Stimulated activated CD4-positive, alpha-beta T cell treated with anti-CD3 and anti-CD28 coated beads, Interleukin-15, amount 100 ng/mL, for 48 hours (primary cell): ENCODE data around the gene ST6GALNAC5.
"Not testable (repeated sequence)": the region's sequence is repeated elsewhere in the genome, so short reads cannot be mapped to it uniquely, and the experiment has no call there.

Experiments
- DNase-seq, 2 donors: peaks; one replicate each; pipeline ENCODE4 v3.0.0-alpha.2; 2020; ENCODE audit warnings: low read depth in 2 of 2

Gene ST6GALNAC5

DNA sequence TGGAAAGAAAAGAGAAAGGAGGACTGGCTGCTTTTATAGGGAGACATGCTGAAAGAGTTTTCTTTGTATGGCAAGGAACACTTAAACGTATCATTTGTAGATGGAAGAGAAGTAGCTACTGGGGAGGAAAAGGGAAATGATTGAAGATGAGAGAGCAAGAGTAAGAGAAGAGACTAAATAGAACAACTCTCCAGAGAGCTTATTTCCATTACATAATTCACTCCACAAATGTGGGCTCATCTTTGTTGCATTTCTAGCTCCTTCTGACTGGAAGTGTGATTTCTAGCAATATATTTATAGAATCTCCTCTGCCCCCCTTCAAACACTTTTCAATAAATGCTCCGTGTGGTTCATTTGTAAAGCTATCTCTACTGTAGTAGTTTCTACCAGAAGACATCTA lies 71.0 kb downstream of the ST6GALNAC5 start:
- DNase-seq = no peak

DNA sequence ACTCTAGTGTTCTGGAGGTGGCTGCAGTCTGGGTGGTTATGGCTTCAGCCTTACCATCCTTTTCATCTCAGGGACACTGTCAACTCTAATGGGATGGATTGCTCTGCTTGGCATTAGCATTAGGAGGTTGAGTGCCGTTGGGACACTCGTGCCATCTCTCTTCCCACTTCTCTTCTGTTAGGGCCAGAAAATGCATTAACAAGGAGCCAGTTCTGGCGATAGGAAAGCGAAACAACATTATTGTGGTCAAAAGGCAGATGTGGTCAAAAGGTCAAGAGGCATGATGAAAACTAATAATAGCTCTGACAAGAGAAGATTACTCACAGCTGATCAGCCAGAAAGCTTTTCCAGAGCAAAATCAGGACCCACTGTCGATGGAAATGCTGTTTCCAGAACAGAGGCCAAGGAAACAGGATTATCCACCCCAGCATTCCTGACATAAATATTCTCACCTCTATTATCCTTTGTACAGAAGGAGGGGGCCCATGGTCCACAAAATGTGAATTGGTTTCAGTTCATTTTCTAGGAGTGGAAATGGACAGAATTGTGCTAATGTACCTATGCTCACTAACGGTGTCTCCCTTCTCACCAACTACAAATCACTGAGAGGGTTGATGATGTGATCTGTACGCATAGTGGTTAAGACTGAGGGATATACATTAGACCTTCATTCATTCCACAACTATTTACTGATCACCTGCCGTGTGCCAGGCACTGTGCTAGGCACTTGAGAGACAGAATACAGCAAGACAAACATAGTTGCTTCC lies 72.0 kb downstream of the ST6GALNAC5 start:
- DNase-seq = no peak

DNA sequence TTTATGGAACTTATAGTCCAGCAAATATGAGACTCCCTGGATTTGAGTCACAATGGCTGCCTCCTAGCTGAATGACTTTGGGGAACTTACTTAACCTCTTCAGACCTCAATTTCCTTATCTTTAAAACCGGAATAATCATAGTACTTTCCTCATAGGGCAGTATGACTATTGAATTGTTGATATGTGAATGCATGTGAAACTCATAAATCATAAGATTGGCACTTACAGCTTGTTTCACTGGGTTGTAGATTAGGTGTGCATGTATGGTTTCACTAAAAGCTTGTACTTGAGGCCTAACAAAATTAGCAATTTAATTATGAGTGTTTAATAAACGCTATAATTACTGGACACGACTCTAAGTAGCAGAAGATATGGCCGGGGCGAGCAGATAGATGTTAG lies 72.5 kb downstream of the ST6GALNAC5 start:
- no peak for DNase-seq

DNA sequence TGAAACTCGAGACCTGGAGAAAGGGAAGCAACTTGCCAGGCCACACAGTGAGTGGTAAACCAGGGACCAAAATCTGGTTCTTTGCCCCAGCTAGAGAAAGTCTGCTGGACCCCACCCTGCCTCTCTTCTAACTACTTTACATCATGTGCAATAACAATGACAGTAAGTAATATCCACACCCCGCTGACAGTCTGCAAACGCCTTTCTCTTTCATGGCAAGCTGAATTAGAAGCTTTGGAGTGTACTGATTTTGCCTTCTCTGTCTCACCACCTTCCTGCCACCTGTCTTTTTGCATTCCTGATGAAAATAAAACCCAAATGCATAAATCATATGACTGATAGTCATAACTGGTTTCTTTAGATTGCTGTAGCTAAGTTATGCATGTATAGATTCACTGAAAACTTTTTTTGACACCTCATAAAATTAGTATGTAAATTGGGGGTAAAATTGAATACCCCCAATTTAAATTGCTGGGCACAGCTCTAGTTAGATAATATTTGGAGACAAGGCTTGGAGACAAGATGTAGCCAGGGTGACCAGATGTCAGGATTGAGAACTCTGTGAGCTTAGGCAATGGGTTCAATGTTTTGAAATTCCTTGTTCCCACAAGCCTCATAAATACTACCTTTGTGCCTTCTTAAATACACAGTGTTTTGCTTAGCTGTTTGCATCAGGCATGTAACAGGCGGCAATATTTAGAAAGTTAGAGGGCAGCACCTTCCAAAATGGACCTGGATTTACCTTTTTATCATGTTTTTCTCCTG lies 73.5 kb downstream of the ST6GALNAC5 start:
- no peak for DNase-seq

DNA sequence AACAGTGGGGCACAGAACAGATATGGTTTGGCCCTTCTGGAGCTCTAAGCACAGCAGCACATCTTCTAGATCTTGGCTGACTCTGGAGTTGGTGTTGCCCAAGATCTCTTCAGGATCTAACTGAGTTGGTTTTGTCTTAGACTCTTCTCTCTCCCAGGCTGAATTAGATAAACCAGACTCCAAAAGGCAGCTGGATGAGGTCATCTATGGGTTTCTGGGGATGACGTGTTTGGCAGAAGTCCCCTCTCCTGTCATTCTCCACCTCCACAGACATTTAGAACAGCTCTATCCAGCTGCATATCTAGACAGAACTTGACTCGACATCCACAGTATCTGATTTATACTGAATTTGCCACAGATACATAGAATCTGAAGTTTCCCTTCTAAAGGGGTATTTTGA lies 75.3 kb downstream of the ST6GALNAC5 start:
- no peak for DNase-seq

DNA sequence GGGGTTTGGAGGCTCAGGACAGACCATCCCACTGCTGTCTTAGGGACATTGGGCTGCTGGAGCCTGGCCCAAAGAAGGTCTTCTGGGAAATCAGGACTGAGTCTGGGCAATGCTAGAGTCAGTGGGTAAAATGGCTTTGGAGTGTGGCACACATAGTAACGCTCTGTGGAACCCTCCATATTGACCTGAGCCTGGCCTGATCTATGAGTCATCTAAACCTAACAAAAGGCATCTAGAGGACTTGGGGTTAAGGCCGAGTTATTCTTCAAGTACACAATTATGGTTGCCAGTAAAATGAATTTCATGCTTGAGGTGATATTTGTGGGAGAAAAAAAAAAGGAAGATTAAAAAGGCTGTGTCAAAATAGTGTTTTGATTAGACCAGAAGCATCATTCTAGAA lies 77.7 kb downstream of the ST6GALNAC5 start:
- no peak for DNase-seq

DNA sequence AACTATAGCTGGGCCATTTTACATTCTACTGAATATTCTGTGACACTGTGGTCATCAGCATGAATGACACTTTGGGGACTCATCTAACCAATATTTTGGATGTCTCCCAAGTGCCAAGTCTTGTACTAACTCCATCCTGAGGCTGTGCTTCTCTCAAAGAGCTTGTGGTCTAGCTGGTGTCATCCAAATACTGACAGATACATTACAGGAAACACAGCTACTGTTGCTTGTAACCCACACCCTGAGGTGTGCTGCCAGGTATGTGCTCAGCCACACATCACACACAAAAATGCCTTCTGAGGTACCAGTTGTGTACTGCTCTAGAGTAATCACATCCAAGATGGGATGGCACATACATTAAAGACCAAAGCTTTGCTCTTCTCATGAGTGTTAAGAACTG lies 81.6 kb downstream of the ST6GALNAC5 start:
- DNase-seq = no peak

DNA sequence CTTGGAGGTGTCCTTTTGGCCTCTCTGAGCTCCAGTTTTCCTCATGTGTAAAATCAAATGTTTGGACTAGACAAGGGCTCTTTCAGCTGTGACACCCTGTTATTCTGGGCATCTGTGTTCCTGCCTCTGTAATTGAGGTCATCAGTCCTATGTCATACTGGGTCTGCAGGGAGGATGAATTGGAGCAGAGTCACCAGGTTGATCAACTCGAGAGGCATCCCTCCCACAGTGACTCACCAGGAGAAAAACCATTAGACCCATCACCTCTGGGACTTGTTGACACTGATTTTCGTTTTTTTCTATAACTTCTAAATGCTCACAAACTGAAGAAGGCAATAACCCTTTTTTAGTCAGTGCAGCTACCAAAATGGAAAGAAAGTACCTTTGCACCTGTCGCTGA lies 82.2 kb downstream of the ST6GALNAC5 start:
- DNase-seq = no peak

DNA sequence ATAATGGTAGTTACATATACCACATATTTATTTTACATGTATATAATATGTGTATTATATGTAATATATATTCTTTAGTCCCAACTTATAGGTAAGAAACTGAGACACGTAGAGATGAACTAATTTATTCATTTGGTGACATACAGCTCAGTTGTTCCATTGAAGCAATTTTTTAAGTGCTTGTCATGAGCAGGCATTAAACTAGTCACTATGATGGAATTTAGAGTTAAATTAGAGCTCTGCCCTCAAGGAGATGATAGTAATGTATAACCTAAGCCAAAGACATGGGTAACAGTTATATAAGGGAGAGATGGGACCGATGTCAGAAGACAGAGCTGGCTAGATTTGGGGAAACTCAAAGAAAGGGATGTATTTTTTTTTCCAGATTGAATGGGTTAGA lies 83.0 kb downstream of the ST6GALNAC5 start:
- no peak for DNase-seq

DNA sequence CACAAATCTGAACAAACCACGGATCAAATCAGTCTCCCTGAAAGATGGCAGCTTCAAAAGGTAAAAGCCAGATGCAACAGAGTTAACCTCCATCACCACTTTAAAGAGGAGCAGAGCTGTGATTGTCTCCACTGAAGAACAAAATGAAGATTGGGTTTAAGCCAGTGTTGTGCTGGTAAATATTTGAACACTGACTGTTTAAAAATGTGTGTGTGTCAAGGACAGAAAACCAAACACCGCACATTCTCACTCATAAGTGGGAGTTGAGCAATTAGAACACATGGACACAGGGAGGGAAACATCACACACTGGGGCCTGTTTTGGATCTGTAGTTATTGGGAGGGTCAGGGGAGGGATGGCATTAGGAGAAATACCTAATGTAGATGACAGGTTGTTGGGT lies 83.9 kb downstream of the ST6GALNAC5 start:
- no peak for DNase-seq

DNA sequence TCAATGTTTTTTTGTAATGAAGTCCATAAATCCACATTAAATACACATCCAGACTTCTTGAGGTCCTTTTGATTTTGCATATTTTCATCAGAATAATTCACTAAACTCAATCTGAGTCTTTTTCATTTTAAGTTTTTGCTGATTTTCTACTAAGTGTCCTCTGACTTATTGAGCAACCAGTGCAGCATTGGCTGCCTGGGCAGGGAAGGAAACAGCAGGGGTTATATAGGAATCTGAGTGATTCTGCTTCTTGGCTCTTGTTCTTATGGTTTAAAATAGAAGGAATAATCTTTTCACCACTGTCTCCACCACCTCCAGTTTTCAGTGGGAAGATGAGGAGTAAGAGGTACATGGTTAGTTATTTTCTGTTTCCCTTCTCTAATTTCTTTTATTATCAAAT lies 88.4 kb downstream of the ST6GALNAC5 start:
- no peak for DNase-seq

DNA sequence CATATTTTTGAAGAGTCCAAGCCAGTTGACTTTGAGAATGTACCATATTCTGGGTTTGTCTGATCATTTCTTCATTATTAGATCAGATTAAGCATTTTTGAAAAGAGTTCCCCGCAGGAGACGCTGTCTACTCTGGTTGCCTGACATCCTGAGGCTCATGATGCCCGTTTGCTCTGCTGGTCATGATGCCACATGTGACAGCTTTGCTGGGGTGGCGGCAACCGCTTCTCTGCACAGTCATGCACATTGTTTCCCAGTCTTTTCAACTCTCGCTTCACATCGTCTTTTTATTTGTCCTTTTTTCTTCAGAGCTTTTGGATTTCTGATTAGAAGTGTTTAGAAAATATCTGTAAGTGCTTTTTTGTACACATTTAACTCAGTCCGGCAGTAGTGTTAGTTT lies 90.7 kb downstream of the ST6GALNAC5 start:
- no peak for DNase-seq

DNA sequence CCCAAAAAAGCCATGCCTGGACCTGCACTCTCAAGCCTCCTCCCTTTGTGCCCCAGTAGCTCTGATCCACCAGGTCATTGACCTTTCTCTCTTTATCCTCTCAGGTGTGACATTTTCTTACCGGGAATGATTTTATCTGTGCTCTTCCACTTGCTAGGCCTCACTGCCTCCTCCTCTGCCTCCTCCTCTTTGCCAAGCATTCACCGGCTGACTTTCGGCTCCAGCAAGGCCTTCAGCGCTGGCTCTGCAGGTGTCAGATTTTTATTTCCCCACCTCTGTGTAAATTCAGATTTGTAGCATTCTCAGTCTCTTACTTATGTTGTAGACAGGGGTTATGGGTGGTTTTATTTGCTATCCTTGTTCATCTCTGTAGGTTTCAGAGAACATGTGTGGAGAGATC lies 91.5 kb downstream of the ST6GALNAC5 start:
- DNase-seq = no peak

DNA sequence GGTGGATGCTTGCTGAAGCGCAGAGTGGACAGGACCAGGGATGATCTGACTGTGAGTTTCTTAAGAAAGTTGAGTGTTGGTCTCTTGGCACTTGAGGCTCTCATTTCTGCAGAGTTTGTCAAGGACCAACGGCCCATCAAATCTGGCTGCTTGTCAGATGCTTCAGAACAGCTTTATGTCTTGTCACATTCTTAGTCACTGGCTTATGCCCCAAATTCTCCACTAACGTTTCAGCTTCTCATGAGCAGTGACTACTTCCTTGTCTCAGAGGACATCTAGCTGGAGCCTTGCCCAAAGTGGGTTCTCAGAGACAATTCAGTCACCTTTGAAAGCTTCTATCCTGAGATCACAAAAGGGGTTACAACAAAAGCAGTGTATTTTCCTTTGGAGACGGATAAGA lies 92.3 kb downstream of the ST6GALNAC5 start:
- no peak for DNase-seq

DNA sequence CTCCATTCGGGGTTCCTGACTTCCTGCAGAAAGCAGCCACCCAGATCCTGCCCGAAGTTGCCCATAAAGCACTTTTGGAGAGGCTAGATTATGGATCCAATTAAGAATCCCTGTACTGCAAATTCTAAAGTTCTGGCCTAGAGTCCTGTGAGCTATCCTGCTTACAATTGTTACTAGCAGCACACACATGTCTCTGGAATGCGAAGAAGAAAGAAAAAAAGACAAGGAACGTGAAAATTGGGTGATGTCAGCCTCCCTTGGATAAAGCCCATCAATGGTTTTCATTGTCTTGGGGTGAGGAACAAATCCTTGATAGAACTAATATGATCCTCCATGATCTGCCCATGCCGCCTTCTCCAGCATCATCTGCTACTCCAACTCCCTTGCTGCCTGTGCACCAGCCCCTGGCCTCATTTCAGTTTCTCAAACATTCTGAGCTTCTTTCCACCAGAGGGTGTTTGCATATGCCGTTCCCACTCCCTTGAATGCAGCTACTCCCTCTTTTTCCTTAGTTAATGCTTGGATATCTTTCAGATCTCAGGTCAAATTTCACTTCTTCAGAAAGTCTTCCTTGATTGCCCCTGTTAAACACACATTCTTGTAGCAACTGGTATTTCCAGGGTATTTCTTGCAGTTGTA lies 94.0 kb downstream of the ST6GALNAC5 start:
- DNase-seq = no peak

DNA sequence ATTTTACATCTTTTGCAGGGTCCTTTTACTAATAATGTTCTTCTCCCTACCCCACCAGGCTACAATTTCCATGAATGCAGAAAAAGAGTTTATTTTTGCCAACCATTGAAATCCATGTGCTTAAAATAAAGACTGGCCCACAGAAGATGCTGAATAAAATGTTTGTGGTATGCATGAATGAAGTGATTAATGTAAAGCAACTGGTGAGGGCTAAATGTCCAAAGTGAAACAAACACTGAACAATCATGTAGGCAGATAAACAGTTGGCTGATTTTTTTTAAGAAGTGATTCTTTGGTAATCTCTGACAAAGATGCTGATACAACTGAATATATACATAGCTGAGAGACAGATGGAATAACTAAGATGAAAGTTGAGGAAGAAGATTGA lies 94.5 kb downstream of the ST6GALNAC5 start:
- no peak for DNase-seq

DNA sequence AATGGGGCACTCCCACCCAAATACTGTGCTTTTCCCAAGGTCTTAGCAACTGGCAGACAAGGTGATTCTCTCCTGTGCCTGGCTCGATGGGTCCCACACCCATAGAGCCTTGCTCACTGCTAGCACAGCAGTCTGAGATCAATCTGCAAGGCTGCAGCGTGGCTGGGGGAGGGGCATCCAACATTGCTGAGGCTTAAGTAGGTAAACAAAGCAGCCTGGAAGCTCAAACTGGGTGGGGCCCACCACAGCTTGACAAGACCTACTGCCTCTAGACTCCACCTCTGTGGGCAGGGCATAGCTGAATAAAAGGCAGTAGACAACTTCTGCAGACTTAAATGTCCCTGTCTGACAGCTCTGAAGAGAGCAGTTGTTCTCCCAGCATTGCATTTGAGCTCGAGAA lies 114.0 kb downstream of the ST6GALNAC5 start:
- DNase-seq = not testable (repeated sequence)

DNA sequence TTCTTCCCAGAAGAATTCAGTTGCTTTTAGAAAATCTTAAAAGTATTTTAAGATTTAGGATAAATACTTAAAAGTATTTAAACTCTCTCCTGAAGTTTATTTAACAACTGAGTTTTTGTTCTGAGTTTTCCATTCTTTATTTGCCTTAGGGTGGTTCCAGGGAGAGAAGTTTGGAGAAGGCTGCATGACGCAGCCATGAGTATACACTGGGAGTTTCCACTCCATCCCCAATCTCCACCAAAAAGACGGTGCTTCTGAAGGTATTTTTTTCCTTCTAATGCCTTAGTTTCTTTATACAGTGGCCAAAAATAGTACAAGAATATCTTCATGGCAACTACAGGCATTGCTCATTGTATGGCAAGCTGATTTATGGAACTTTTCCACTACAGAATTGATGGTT lies 122.7 kb downstream of the ST6GALNAC5 start:
- no peak for DNase-seq

DNA sequence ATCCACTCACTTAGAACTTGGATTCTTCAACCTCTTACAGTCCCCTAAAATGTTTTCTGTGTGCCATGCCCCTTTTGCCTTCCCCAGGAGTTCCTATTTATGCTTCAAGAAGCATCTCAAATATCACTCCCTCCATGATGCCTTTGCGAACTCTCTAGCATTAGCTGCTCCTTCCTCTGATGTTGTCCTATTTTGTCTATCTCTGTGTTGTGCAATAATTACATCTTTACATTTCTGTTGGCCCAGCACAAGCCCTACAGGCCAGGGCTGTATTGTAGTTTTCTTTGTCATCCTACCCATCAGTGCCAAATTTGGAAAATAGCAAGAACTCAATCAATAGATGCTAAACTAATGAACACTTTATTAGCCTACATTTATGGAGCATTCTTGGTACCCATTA lies 125.8 kb downstream of the ST6GALNAC5 start:
- no peak for DNase-seq

DNA sequence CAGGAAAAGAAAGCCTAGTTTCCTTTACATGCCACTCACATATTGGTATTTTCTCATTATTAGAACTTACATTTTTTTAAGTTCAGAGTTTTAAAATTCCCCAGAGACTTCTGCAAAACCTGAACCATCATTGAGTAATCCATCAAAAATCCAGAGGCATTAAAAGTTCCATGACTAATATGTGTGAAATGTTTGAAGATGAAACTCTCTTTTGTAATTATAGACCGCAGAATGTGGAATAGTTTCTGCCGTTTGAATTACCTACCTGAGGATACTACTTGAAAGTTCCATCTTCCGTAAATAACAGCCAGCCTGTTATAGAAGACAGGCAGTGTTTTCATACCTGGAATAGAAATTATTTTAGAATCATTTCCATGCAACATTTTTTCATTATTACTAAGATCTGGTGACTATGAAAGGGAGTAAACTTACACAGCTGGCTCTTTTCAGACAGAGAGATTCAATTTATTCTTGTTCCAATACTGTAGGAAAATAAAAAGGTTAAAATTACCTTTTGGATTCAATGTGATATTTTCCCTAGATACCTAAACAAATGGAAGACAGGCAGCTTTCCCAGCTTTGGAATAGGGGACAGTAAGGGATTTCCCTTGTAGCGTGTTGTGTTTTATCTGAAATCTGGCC lies 131.4 kb downstream of the ST6GALNAC5 start:
- DNase-seq = no peak

DNA sequence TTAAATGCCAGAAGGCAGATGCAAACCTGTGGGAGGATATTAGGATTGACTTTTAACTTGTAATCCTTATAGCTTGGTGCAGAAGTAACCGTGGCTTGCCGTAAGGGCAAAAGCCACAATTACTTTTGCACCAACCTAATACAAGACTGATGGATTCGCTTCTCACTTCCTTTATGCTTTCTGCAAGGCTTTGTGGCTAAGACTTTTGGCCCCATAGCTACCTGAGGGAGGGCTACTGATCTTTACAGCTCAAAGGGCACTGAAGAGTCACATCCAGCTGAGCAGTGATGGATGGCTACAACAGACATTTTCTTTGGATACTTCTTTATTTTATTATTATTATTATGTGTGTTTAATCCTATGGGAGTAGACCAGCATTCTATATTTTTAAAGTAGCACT lies 140.4 kb downstream of the ST6GALNAC5 start:
- DNase-seq = no peak

DNA sequence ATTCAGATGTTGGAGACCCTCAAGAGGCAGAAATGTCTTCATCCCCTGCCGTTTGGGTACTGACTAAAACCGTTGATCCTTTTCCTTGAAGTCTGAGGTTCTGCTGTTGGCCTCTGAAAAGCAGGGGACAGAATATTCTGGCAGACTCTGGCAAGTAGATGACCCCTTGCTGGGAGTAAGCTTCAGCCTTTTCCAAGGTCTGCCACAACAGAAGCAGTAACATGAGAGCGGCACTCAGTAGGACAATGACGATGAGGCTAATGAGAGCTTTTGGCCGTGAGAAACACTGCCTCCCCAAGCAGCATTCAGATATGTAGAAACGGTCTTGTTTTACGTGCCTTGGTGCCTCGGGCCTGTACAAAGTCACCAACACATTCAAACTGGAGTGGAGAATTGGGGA lies 143.7 kb downstream of the ST6GALNAC5 start:
- no peak for DNase-seq

DNA sequence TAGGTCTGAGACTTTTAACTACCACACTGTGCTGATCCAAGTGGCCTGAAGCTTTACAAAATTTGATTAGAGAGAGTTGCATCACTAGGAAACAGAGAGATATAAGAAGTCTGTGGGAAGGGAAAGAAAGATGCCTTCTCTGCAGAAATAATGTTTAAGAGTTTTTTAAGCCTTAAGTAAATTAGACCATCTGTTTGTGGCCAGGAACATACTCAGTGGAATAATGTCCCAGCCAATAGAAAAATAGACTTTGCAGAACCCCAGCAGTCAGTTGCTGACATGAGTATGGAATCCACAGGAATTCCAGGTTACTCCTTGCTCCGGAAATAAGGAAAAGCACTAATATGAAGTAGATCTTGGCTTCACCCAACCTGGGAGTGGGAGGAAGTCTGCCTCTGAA lies 144.8 kb downstream of the ST6GALNAC5 start:
- DNase-seq = no peak
